Spleen (tissue), 7 donors: ENCODE measurements around the gene CTNNA2.

Experiments
- CTCF ChIP-seq, 11 experiments: fragments of 200-600 bp in 7 of 11; fragments of 450-650 bp in 4 of 11; sonication (generic) in 4 of 11; IDR thresholded peaks in 8 of 11; conservative IDR thresholded peaks in 3 of 11; 1 replicate in 7 of 11; 2 replicates in 4 of 11; pipeline versions ENCODE4 v1.4.0 to v1.8.0; 2016 to 2021; ENCODE audit warnings: antibody characterized with exemption in 11 of 11, inconsistent platforms in 4 of 11, mild to moderate bottlenecking in 1 of 11
- POLR2A ChIP-seq, 3 donors: fragments of 450-650 bp; IDR thresholded peaks; one replicate each; pipeline ENCODE4 v1.5.1; 2017; ENCODE audit warnings: antibody characterized with exemption in 3 of 3, mild to moderate bottlenecking in 1 of 3
- donor health status: DM: no; HTN: no; CAD: no; lungs with moderate emphysema.
- donor health status: DM: no; HTN: no; CAD: no.
- donor health status: DM: no; HTN: no; CAD: no.

GRCh38 chr2:80568011-80568410 lies 1055.2 kb downstream of the CTNNA2 start:
- TF ChIP-seq CTCF (IDR thresholded peaks at IDR 0.05 in 8 of 11, conservative IDR thresholded peaks at IDR 0.05 in 3 of 11) (no peak), POLR2A (IDR thresholded peaks at IDR 0.05) (no peak)
